WTC11 (cell line): ENCODE data around the gene PTGS1. TPM values are rescaled to one million over a fixed set of nuclear protein-coding genes. Genes with fewer than 3 reads are reported as not detected.

ENCODE experiments used
- ATAC-seq: fragments of 200-7000 bp; cut with Tn5 transposase; 2 replicates; pipeline ENCODE4 v1.10.0; 2021; ENCODE audit warnings: mild to moderate bottlenecking, moderate library complexity
- CTCF ChIA-PET: fragments of 300-600 bp; sonication (Branson Sonifier 250); formaldehyde crosslinking; loops from one replicate; lab custom pipeline; 2021; ENCODE audit warnings: antibody characterized with exemption; lab: Charles Lee
- POLR2A ChIA-PET: fragments of 350-600 bp; sonication (Branson Sonifier 250); formaldehyde crosslinking; loops from one replicate; lab custom pipeline; 2021; ENCODE audit warnings: antibody characterized with exemption; lab: Charles Lee
- DNase-seq: peaks from one replicate; pipeline ENCODE4 v3.0.0; 2021; ENCODE audit warnings: low spot score
- H3K27ac Mint-ChIP-seq: 2 replicates; pipeline ENCODE4 v1.8.0; 2021; ENCODE audit warnings: mixed read lengths
- H3K27me3 Mint-ChIP-seq: 2 replicates; pipeline ENCODE4 v1.8.0; 2021; ENCODE audit warnings: low read depth, mild to moderate bottlenecking, moderate library complexity, mixed read lengths
- H3K36me3 Mint-ChIP-seq: 2 replicates; pipeline ENCODE4 v1.8.0; 2021; ENCODE audit warnings: mixed read lengths
- H3K4me1 Mint-ChIP-seq: 2 replicates; pipeline ENCODE4 v1.8.0; 2022; ENCODE audit warnings: mixed read lengths
- H3K4me3 Mint-ChIP-seq: 2 replicates; pipeline ENCODE4 v1.8.0; 2021; ENCODE audit warnings: mild to moderate bottlenecking, moderate library complexity, mixed read lengths
- H3K9me3 Mint-ChIP-seq: 2 replicates; pipeline ENCODE4 v1.8.0; 2021; ENCODE audit warnings: mixed read lengths
- ATF6 ChIP-seq: sonication (generic); formaldehyde crosslinking; IDR thresholded peaks from 2 replicates; pipeline ENCODE4 v1.8.1; 2023; ENCODE audit warnings: mild to moderate bottlenecking, missing genetic modification reagents
- CREM ChIP-seq: sonication (generic); formaldehyde crosslinking; IDR thresholded peaks from 2 replicates; pipeline ENCODE4 v1.8.1; 2022; ENCODE audit warnings: mild to moderate bottlenecking, missing genetic modification reagents, moderate library complexity
- E2F4 ChIP-seq: sonication (generic); formaldehyde crosslinking; IDR thresholded peaks from 2 replicates; pipeline ENCODE4 v1.8.1; 2022; ENCODE audit warnings: low read depth, mild to moderate bottlenecking, moderate library complexity, missing genetic modification reagents, borderline replicate concordance
- HMGXB4 ChIP-seq: sonication (generic); formaldehyde crosslinking; IDR thresholded peaks from 2 replicates; pipeline ENCODE4 v1.8.1; 2023; ENCODE audit warnings: mild to moderate bottlenecking, moderate library complexity, missing genetic modification reagents
- IRF2 ChIP-seq: sonication (generic); formaldehyde crosslinking; IDR thresholded peaks from 2 replicates; pipeline ENCODE4 v1.8.0; 2022; ENCODE audit warnings: low read depth, missing genetic modification reagents, borderline replicate concordance
- JUN ChIP-seq: sonication (generic); formaldehyde crosslinking; IDR thresholded peaks from 2 replicates; pipeline ENCODE4 v1.8.0; 2023; ENCODE audit warnings: mild to moderate bottlenecking, missing genetic modification reagents
- MYBL2 ChIP-seq: sonication (generic); formaldehyde crosslinking; IDR thresholded peaks from 2 replicates; pipeline ENCODE4 v1.8.1; 2023; ENCODE audit warnings: mild to moderate bottlenecking, moderate library complexity, missing genetic modification reagents
- NR2C2 ChIP-seq: sonication (generic); formaldehyde crosslinking; IDR thresholded peaks from 2 replicates; pipeline ENCODE4 v1.8.0; 2022; ENCODE audit warnings: mild to moderate bottlenecking, missing genetic modification reagents
- OVOL2 ChIP-seq: fragments of 250-450 bp; sonication (Bioruptor Pico); IDR thresholded peaks from 2 replicates; pipeline ENCODE4 v1.9.0; 2021; ENCODE audit warnings: mild to moderate bottlenecking, borderline replicate concordance
- RORB ChIP-seq: fragments of 250-450 bp; sonication (Bioruptor Pico); IDR thresholded peaks from 2 replicates; pipeline ENCODE4 v1.9.0; 2021; ENCODE audit warnings: mild to moderate bottlenecking
- SMAD4 ChIP-seq: sonication (generic); formaldehyde crosslinking; IDR thresholded peaks from 2 replicates; pipeline ENCODE4 v1.8.0; 2022; ENCODE audit warnings: mild to moderate bottlenecking, missing genetic modification reagents
- SOX15 ChIP-seq: fragments of 250-450 bp; sonication (Bioruptor Pico); IDR thresholded peaks from 2 replicates; pipeline ENCODE4 v1.9.0; 2021; ENCODE audit warnings: mild to moderate bottlenecking
- SP1 ChIP-seq: sonication (generic); formaldehyde crosslinking; conservative IDR thresholded peaks from 2 replicates; pipeline ENCODE4 v1.8.1; 2022; ENCODE audit warnings: missing genetic modification reagents
- ZNF138 ChIP-seq: sonication (generic); formaldehyde crosslinking; conservative IDR thresholded peaks from 2 replicates; pipeline ENCODE4 v1.8.1; 2022; ENCODE audit warnings: mild to moderate bottlenecking, moderate library complexity, missing genetic modification reagents
- total RNA-seq: library from RNA; stranded (reverse); gene quantifications from 3 replicates; pipeline ENCODE4 v1.2.3, GENCODE V29; 2021
- TF ChIP-seq, protein P1 (sequence below): fragments of 250-450 bp; sonication (Bioruptor Pico); IDR thresholded peaks from 2 replicates; pipeline ENCODE4 v1.9.0; 2021; ENCODE audit warnings: moderate library complexity, mild to moderate bottlenecking, inconsistent platforms, borderline replicate concordance
- TF ChIP-seq, protein P2 (sequence below): sonication (generic); formaldehyde crosslinking; IDR thresholded peaks from 2 replicates; pipeline ENCODE4 v1.8.0; 2022; ENCODE audit warnings: mild to moderate bottlenecking, missing genetic modification reagents
- TF ChIP-seq, protein P3 (sequence below): sonication (generic); formaldehyde crosslinking; conservative IDR thresholded peaks from 2 replicates; pipeline ENCODE4 v1.8.1; 2023; ENCODE audit warnings: mild to moderate bottlenecking, low read depth, missing genetic modification reagents, moderate library complexity
- TF ChIP-seq, protein P4 (sequence below): fragments of 200-600 bp; IDR thresholded peaks from 2 replicates; pipeline ENCODE4 v1.8.0; 2022; ENCODE audit warnings: antibody characterized with exemption

PTGS1 gene
- total RNA-seq, 1 experiment from 2014 or later = 1.0 TPM

GRCh38 chr9:122378236-122378635, 7.4 kb downstream of the PTGS1 start:
- Mint-ChIP-seq H3K9me3 (peaks cover 11% of the 10 kb centered on the region), H3K4me1 (peaks cover 22% of the 10 kb centered on the region), H3K36me3 (0 out of 2 replicates have a peak, but pooled peaks cover 3% of the 10 kb centered on the region), H3K27ac (no peak overlapping the region)
- ATAC-seq (no peak), DNase-seq (no peak)
- POLR2A ChIA-PET = interaction anchor here (1.0 kb wide), 1 partner anchor 17 kb away, joined by 3 read pairs; no protein-coding TSS in a partner anchor
- CTCF ChIA-PET = interaction anchor here (0.6 to 1.2 kb wide), 3 partner anchors 21 to 76 kb away, joined by 3 to 4 read pairs (median 3); no protein-coding TSS in a partner anchor
- TF ChIP-seq, protein P1, sequence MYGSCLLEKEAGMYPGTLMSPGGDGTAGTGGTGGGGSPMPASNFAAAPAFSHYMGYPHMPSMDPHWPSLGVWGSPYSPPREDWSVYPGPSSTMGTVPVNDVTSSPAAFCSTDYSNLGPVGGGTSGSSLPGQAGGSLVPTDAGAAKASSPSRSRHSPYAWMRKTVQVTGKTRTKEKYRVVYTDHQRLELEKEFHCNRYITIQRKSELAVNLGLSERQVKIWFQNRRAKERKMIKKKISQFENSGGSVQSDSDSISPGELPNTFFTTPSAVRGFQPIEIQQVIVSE (CRISPR knock-in tag) = no peak
- TF ChIP-seq JUN (CRISPR knock-in tag) (no peak), CREM (CRISPR knock-in tag) (no peak), NR2C2 (CRISPR knock-in tag) (no peak), SMAD4 (CRISPR knock-in tag) (no peak), OVOL2 (CRISPR knock-in tag) (no peak), ATF6 (no peak), HMGXB4 (no peak), SP1 (CRISPR knock-in tag) (no peak), MYBL2 (CRISPR knock-in tag) (no peak), RORB (CRISPR knock-in tag) (no peak), ZNF138 (CRISPR knock-in tag) (no peak), IRF2 (CRISPR knock-in tag) (no peak), E2F4 (CRISPR knock-in tag) (no peak)
- TF ChIP-seq, protein P2, sequence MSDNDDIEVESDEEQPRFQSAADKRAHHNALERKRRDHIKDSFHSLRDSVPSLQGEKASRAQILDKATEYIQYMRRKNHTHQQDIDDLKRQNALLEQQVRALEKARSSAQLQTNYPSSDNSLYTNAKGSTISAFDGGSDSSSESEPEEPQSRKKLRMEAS (CRISPR knock-in tag) = no peak
- TF ChIP-seq, protein P3, sequence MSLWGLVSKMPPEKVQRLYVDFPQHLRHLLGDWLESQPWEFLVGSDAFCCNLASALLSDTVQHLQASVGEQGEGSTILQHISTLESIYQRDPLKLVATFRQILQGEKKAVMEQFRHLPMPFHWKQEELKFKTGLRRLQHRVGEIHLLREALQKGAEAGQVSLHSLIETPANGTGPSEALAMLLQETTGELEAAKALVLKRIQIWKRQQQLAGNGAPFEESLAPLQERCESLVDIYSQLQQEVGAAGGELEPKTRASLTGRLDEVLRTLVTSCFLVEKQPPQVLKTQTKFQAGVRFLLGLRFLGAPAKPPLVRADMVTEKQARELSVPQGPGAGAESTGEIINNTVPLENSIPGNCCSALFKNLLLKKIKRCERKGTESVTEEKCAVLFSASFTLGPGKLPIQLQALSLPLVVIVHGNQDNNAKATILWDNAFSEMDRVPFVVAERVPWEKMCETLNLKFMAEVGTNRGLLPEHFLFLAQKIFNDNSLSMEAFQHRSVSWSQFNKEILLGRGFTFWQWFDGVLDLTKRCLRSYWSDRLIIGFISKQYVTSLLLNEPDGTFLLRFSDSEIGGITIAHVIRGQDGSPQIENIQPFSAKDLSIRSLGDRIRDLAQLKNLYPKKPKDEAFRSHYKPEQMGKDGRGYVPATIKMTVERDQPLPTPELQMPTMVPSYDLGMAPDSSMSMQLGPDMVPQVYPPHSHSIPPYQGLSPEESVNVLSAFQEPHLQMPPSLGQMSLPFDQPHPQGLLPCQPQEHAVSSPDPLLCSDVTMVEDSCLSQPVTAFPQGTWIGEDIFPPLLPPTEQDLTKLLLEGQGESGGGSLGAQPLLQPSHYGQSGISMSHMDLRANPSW = no peak
- TF ChIP-seq, all 79 proteins: peak for 0
- Mint-ChIP-seq H3K4me3 (no peak overlapping the region), H3K27me3 (peaks cover 25% of the 10 kb centered on the region)

DNA sequence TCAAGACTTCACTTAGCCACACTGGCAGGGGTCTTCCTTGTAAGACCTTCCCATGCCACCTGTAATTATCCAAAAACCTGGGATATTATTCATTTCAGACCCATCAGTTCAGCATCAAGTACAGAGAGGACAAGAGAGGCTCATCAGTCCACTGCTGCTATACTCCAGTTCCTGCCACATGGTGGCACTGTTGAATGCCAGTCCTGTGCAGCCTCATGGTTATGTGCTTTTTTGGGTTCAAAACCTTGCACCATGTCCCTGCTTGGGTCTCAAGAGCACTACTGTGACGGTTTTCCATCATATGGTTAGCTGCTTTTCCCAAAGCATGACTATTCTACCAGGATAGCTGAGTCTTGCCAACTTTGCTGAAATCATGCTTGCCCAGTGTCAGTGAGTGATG, 8.5 kb downstream of the PTGS1 start:
- no peak overlapping the region for H3K27ac Mint-ChIP-seq
- no peak for TF ChIP-seq SOX15 (CRISPR knock-in tag)
- TF ChIP-seq, protein P4, sequence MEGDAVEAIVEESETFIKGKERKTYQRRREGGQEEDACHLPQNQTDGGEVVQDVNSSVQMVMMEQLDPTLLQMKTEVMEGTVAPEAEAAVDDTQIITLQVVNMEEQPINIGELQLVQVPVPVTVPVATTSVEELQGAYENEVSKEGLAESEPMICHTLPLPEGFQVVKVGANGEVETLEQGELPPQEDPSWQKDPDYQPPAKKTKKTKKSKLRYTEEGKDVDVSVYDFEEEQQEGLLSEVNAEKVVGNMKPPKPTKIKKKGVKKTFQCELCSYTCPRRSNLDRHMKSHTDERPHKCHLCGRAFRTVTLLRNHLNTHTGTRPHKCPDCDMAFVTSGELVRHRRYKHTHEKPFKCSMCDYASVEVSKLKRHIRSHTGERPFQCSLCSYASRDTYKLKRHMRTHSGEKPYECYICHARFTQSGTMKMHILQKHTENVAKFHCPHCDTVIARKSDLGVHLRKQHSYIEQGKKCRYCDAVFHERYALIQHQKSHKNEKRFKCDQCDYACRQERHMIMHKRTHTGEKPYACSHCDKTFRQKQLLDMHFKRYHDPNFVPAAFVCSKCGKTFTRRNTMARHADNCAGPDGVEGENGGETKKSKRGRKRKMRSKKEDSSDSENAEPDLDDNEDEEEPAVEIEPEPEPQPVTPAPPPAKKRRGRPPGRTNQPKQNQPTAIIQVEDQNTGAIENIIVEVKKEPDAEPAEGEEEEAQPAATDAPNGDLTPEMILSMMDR = peak; percentile 64
- H3K27me3 Mint-ChIP-seq = peaks cover 14% of the 10 kb centered on the region
- no peak overlapping the region for H3K4me3 Mint-ChIP-seq
- H3K4me1 Mint-ChIP-seq = peaks cover 22% of the 10 kb centered on the region
- H3K9me3 Mint-ChIP-seq = peaks cover 11% of the 10 kb centered on the region
- ChIA-PET CTCF (interaction anchor here (0.7 to 1.1 kb wide), 4 partner anchors 23 to 75 kb away, joined by 3 to 11 read pairs (median 4); no protein-coding TSS in a partner anchor), POLR2A (no interaction called here)
- H3K36me3 Mint-ChIP-seq = 0 out of 2 replicates have a peak, but pooled peaks cover 3% of the 10 kb centered on the region
- no peak; the same call in 1 of the 2 replicates for ATAC-seq
- DNase-seq = peak; percentile 35
